Right atrium auricular region (tissue), 2 donors: ENCODE measurements around the gene DPP6. TPM values are rescaled to one million over a fixed set of nuclear protein-coding genes. Genes with fewer than 3 reads are reported as not detected.

Experiments used
- DNase-seq: peaks from one replicate; pipeline ENCODE4 v3.0.0-alpha.2; 2019; ENCODE audit warnings: low spot score
- H3K27ac ChIP-seq, 2 donors: fragments of 200-600 bp; sonication (generic); 1 replicate in 1 of 2; 2 replicates in 1 of 2; pipeline ENCODE4 v1.5.1; 2016 to 2019
- H3K27me3 ChIP-seq, 2 donors: fragments of 200-600 bp; sonication (generic); one replicate each; pipeline versions ENCODE4 v1.5.1 to v1.6.0; 2017 to 2019
- H3K36me3 ChIP-seq: fragments of 200-600 bp; sonication (generic); one replicate; pipeline ENCODE4 v1.5.1; 2016
- H3K4me1 ChIP-seq, 2 donors: fragments of 200-600 bp; sonication (generic); one replicate each; pipeline versions ENCODE4 v1.5.1 to v1.6.0; 2017 to 2019
- H3K4me3 ChIP-seq, 2 donors: fragments of 200-600 bp; sonication (generic); 1 replicate in 1 of 2; 2 replicates in 1 of 2; pipeline ENCODE4 v1.5.1; 2017 to 2019; ENCODE audit warnings: mild to moderate bottlenecking in 1 of 2, moderate library complexity in 1 of 2
- H3K9me3 ChIP-seq, 2 donors: fragments of 200-600 bp; sonication (generic); one replicate each; pipeline ENCODE4 v1.5.1; 2019
- total RNA-seq, 2 donors: library from RNA; depleted of rRNA; stranded (reverse); fragments of >200 nt; gene quantifications; one replicate each; pipeline ENCODE4 v1.1.0, GENCODE V29; 2016
- TF ChIP-seq, protein P1 (sequence below), 2 donors: fragments of 200-600 bp; sonication (generic); IDR thresholded peaks; one replicate each; pipeline ENCODE4 v1.5.1; 2019; ENCODE audit warnings: antibody characterized with exemption in 2 of 2

DPP6 gene
- total RNA-seq, 2 donors from 2014 or later = 0.35 to 0.85 TPM

DNA sequence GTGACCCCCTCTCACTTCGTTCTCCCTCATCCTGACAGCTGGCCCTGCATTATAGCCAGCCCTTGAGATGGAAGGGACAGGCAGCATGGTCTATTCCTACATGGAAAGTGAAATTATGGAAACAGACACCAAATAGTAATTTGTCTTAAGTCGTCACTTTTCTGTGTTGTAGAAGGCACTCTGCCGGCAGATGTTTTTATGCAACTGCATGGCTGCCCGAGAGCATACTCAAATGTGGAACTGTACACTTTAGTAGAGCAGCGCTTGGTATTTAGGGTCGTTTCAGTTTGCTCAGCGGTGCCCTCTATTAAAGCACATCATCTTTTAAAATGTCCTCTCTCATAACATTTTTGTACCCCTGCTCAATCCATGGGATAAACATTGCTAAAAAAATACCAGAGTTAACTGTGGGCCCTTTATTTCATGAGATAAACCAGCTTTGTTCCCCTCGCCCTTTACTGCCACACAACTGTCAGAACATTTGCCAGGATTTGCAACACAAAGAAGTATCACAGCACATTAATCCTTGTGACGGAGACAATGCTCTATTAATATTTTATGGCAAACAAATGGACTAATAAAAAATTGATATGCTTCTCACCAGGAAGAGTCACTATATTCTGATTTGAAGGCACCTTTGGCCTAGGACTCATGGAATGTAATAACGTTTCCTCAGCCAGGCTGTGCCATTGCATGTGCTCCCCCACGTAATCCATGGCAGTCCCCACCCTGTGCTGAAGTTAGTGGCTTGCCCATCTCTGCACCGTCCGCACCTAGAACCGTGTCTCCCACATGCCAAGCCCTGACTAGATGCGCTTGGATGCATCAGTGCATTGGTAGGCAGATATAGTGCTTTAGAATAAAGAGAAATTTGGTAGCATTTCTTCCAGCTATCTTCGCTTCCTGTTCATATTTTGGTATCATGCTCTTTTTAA lies 729.4 kb downstream of the DPP6 start:
- Histone ChIP-seq H3K27ac (no peak overlapping the region), H3K36me3 (no peaks in the 10 kb centered on the region), H3K27me3 (no peaks in the 10 kb centered on the region), H3K4me3 (no peak overlapping the region), H3K4me1 (no peaks in the 10 kb centered on the region), H3K9me3 (peaks cover 0 to 13% of the 10 kb centered on the region in 2 donors)
- no peak for DNase-seq
- TF ChIP-seq, protein P1, sequence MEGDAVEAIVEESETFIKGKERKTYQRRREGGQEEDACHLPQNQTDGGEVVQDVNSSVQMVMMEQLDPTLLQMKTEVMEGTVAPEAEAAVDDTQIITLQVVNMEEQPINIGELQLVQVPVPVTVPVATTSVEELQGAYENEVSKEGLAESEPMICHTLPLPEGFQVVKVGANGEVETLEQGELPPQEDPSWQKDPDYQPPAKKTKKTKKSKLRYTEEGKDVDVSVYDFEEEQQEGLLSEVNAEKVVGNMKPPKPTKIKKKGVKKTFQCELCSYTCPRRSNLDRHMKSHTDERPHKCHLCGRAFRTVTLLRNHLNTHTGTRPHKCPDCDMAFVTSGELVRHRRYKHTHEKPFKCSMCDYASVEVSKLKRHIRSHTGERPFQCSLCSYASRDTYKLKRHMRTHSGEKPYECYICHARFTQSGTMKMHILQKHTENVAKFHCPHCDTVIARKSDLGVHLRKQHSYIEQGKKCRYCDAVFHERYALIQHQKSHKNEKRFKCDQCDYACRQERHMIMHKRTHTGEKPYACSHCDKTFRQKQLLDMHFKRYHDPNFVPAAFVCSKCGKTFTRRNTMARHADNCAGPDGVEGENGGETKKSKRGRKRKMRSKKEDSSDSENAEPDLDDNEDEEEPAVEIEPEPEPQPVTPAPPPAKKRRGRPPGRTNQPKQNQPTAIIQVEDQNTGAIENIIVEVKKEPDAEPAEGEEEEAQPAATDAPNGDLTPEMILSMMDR (IDR thresholded peaks at IDR 0.05) = no peak

DNA sequence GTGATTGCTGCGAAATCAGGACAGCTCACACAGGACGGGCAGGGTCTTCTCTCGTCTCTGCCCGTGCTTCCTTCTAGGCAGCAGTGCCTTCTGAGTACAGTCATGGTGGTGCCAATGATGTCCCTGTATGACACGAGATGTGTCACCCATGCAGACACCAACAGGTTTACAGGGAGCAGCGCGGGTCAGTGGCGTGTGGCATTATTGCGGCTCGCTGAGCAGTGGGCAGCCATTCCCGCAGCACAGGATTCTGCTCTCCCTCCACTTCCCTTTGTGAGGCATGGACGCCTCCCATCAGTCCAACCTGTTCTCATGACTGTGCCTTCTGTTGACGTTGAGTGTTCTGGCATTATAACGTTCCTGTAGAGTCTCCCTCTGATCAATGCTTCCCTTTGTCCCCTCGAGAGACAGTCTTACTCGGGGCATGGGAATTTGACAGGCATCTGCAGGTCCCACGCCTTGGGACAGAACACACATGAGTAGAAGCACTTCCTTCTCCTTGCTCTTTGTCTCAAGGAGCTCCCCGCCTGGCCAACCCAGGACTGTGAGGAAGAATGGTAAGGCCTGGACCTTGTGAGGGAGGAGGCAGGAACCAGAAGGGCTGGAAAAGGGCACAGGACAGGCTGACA lies 731.2 kb downstream of the DPP6 start:
- Histone ChIP-seq H3K9me3 (peaks cover 0 to 13% of the 10 kb centered on the region in 2 donors), H3K27ac (no peak overlapping the region), H3K4me3 (no peak overlapping the region), H3K4me1 (no peaks in the 10 kb centered on the region), H3K27me3 (no peaks in the 10 kb centered on the region), H3K36me3 (no peaks in the 10 kb centered on the region)
- TF ChIP-seq, protein P1 (IDR thresholded peaks at IDR 0.05) = no peak
- DNase-seq = no peak

DNA sequence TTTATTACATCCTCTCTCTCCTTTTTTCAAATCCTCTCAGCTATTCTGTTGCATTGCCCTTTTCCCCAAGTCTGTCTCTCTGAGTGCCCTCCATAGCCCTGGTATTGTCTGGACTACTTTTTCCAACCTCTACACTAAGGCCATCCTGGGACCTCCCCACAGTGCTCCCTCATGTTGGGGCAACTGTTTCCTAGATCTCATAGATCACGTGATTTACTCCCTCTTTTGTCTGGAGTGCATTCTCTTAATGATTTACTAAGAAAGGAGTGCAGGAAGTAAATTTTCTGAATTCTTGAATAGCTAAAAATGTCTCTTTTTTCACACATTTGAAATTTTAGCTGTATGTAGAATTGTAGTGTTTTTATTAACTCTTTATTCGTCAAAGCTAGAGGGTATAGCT lies 733.7 kb downstream of the DPP6 start:
- no peak for DNase-seq
- peaks cover 0 to 18% of the 10 kb centered on the region in 2 donors for H3K9me3 ChIP-seq
- no peak overlapping the region for H3K4me3 ChIP-seq
- TF ChIP-seq, protein P1 (IDR thresholded peaks at IDR 0.05) = no peak
- H3K36me3 ChIP-seq = no peaks in the 10 kb centered on the region
- H3K4me1 ChIP-seq = no peaks in the 10 kb centered on the region
- H3K27ac ChIP-seq = no peak overlapping the region
- no peaks in the 10 kb centered on the region for H3K27me3 ChIP-seq

DNA sequence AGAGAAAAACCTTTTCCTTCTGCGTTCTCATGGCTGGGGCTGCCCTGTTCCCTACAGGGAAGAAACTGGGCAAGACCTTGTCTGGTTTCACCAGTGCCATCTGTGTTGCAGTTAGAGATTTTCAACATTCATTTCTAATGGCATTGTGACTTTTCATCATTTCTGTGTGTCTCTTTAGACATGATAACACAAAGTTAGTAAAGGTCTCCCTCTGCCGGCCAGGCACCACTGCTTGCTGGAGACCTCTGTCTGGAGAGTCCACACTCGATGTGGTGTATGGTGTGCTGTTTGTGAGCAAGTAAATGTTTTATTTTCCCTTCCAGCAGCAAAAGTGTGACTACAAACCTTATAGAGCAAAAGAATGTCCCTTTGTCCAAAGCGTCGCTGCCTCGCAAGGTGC lies 737.2 kb downstream of the DPP6 start:
- no peaks in the 10 kb centered on the region for H3K27me3 ChIP-seq
- H3K9me3 ChIP-seq = peaks cover 0 to 18% of the 10 kb centered on the region in 2 donors
- H3K4me3 ChIP-seq = no peak overlapping the region

DNA sequence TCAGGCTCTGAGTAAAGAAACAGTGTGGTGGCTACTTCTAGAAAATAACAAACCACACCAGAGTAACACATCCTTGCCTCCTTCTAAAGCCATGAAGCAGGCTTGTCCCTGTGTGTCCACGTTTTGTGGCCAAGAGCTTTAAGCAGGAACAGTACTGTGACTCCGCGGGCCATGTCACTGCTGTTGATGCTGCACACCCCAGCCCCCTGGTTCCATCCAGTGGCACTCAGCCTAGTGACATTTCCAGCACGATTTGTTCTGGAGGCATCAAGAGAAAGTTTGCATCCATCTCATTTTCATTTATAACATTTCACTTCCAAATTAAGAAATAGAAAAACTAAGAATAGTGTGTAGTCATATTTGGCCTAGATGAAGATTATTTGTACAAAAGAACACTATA lies 739.4 kb downstream of the DPP6 start:
- Histone ChIP-seq H3K27me3 (no peaks in the 10 kb centered on the region), H3K36me3 (no peaks in the 10 kb centered on the region), H3K9me3 (peaks cover 0 to 5% of the 10 kb centered on the region in 2 donors), H3K4me3 (no peak overlapping the region), H3K4me1 (no peaks in the 10 kb centered on the region), H3K27ac (no peak overlapping the region)
- TF ChIP-seq, protein P1 (IDR thresholded peaks at IDR 0.05) = no peak
- no peak for DNase-seq

More for the DNA sequence above, 737.2 kb downstream of the DPP6 start:
- no peak for DNase-seq
- Histone ChIP-seq H3K4me1 (no peaks in the 10 kb centered on the region), H3K36me3 (no peaks in the 10 kb centered on the region), H3K27ac (no peak overlapping the region)
- TF ChIP-seq, protein P1 (IDR thresholded peaks at IDR 0.05) = no peak
